HL-60 (cell line): Measurements from ENCODE around the gene CTNS.

Experiments
- CTCF ChIP-seq: IDR thresholded peaks from one replicate; pipeline ENCODE4 v1.5.1; 2011; ENCODE audit warnings: low read length, control low read depth, inconsistent platforms; ENCODE audit not compliant: insufficient read depth
- POLR2AphosphoS5 ChIP-seq: IDR thresholded peaks from 2 replicates; pipeline ENCODE4 v1.6.1; 2012; ENCODE audit warnings: low read depth

DNA sequence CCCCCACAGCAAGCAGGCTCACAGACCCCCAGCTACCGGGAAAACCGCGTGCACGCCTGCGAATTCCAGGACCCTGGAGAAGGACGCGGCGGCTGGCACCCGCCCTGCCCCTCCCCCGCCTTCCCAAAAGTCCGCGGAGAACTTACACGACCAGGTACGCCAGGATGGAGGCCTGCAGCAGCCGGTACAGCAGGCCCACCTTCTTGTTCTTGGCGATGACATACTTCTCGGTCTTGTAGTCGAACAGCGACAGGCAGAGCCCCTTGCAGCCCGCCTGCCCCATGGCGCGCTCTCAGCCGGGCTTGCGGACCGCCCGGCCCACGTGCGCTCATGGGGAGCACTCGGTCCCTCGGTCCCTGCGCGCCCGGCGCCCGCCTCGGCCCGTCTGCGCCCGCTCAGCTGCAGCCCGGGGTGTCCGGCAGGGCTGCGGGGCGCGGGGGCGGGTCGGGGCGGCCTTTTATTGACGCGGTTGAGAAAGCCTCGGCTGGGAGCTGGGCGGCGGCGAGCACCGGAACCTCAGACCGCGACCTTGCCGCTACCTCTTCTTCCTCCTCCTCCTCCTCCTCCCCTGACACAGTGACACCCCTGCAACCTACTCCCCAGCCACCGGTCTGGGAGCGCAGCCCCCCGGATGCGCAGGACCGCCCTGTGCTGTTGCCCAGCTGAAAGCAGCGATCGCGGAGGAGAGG is 59.3 kb downstream of the CTNS start, which contains the start of gene P2RX5:
- TF ChIP-seq CTCF (no peak), POLR2AphosphoS5 (no peak)
